Kidney epithelial cell (primary cell): ENCODE measurements around the gene CABLES1. TPM values are rescaled to one million over a fixed set of nuclear protein-coding genes. Genes with fewer than 3 reads are reported as not detected.

Experiments
- DNase-seq: peaks from one replicate; pipeline ENCODE4 v3.0.0-alpha.2; 2010; ENCODE audit warnings: low read depth
- H3K27me3 ChIP-seq: 2 replicates; pipeline ENCODE4 v1.6.0; 2011; ENCODE audit warnings: low read length; ENCODE audit not compliant: control insufficient read depth, insufficient read depth
- H3K36me3 ChIP-seq: 2 replicates; pipeline ENCODE4 v1.5.1; 2011; ENCODE audit warnings: low read length; ENCODE audit not compliant: control insufficient read depth, insufficient read depth
- H3K4me3 ChIP-seq: 2 replicates; pipeline ENCODE4 v1.5.1; 2011; ENCODE audit warnings: low read depth, mild to moderate bottlenecking, control low read depth, low read length
- CTCF ChIP-seq: IDR thresholded peaks from 2 replicates; pipeline ENCODE4 v1.5.1; 2011; ENCODE audit warnings: mild to moderate bottlenecking, moderate library complexity, low read length, control low read depth, inconsistent platforms; ENCODE audit not compliant: insufficient read depth, poor library complexity, severe bottlenecking
- total RNA-seq: library from RNA; depleted of rRNA; stranded (reverse); fragments of >200 nt; gene quantifications from 2 replicates; pipeline ENCODE4 v1.2.3, GENCODE V29; 2015

Gene CABLES1
- total RNA-seq, 1 donor from 2014 or later: 9.6 TPM

GRCh38 chr18:23229472-23229871 is 94.2 kb downstream of the CABLES1 start:
- no peak for TF ChIP-seq CTCF
- Histone ChIP-seq H3K36me3 (no peaks in the 10 kb centered on the region), H3K27me3 (no peaks in the 10 kb centered on the region), H3K4me3 (no peak overlapping the region)
- no peak for DNase-seq

GRCh38 chr18:23230686-23231085 is 95.4 kb downstream of the CABLES1 start:
- Histone ChIP-seq H3K4me3 (no peak overlapping the region), H3K27me3 (no peaks in the 10 kb centered on the region), H3K36me3 (no peaks in the 10 kb centered on the region)
- DNase-seq: no peak
- TF ChIP-seq CTCF: no peak

- TF ChIP-seq CTCF: no peak
- DNase-seq: peak; percentile 69
- Histone ChIP-seq H3K36me3 (no peaks in the 10 kb centered on the region), H3K4me3 (no peak overlapping the region), H3K27me3 (no peaks in the 10 kb centered on the region)
These were observed 96.2 kb downstream of the CABLES1 start for GRCh38 chr18:23231340-23232021.

GRCh38 chr18:23232331-23232730 is 97.0 kb downstream of the CABLES1 start:
- no peaks in the 10 kb centered on the region for H3K27me3 ChIP-seq
- no peak for DNase-seq
- no peaks in the 10 kb centered on the region for H3K36me3 ChIP-seq
- no peak for TF ChIP-seq CTCF
- no peak overlapping the region for H3K4me3 ChIP-seq

- H3K36me3 ChIP-seq: no peaks in the 10 kb centered on the region
- no peak for DNase-seq
- no peak for TF ChIP-seq CTCF
- no peaks in the 10 kb centered on the region for H3K27me3 ChIP-seq
- no peak overlapping the region for H3K4me3 ChIP-seq
These were observed 99.3 kb downstream of the CABLES1 start for GRCh38 chr18:23234619-23235018.

- Histone ChIP-seq H3K36me3 (peaks cover 2% of the 10 kb centered on the region), H3K4me3 (no peak overlapping the region), H3K27me3 (no peaks in the 10 kb centered on the region)
- no peak for DNase-seq
- no peak for TF ChIP-seq CTCF
These were observed 100.1 kb downstream of the CABLES1 start for GRCh38 chr18:23235336-23235735.
